HG02798 (cell line): ENCODE data around the gene TAMALIN.

Experiments used
- ATAC-seq: cut with Tn5 transposase; IDR thresholded peaks from one replicate; pipeline ENCODE4 v1.9.1; 2021; ENCODE audit warnings: mild to moderate bottlenecking; ENCODE audit not compliant: unreplicated experiment, poor library complexity

TAMALIN gene

GRCh38 chr12:52052468-52053186 is 45.9 kb downstream of the TAMALIN start:
- ATAC-seq = no peak

GRCh38 chr12:52053536-52054209 is 46.9 kb downstream of the TAMALIN start:
- no peak for ATAC-seq

- ATAC-seq = no peak
Measured at GRCh38 chr12:52054231-52054832, 47.6 kb downstream of the TAMALIN start.

GRCh38 chr12:52054833-52055730 is 48.3 kb downstream of the TAMALIN start:
- no peak for ATAC-seq

- no peak for ATAC-seq
Measured at GRCh38 chr12:52055731-52056711, 49.3 kb downstream of the TAMALIN start.

GRCh38 chr12:52056801-52057637 is 50.3 kb downstream of the TAMALIN start:
- no peak for ATAC-seq

- ATAC-seq = no peak
Measured at GRCh38 chr12:52057638-52058576, 51.2 kb downstream of the TAMALIN start.

- ATAC-seq = no peak
Measured at GRCh38 chr12:52058631-52059361, 52.0 kb downstream of the TAMALIN start.

GRCh38 chr12:52059582-52060497 is 53.1 kb downstream of the TAMALIN start:
- no peak for ATAC-seq

GRCh38 chr12:52060498-52061177 is 53.9 kb downstream of the TAMALIN start:
- no peak for ATAC-seq

GRCh38 chr12:52061470-52062166 is 54.9 kb downstream of the TAMALIN start:
- no peak for ATAC-seq

GRCh38 chr12:52062167-52063081 is 55.7 kb downstream of the TAMALIN start:
- ATAC-seq = no peak

- ATAC-seq = no peak
Measured at GRCh38 chr12:52063082-52063924, 56.6 kb downstream of the TAMALIN start.
